Measurements from ENCODE around the gene CSPG5.

CSPG5 gene

DNA sequence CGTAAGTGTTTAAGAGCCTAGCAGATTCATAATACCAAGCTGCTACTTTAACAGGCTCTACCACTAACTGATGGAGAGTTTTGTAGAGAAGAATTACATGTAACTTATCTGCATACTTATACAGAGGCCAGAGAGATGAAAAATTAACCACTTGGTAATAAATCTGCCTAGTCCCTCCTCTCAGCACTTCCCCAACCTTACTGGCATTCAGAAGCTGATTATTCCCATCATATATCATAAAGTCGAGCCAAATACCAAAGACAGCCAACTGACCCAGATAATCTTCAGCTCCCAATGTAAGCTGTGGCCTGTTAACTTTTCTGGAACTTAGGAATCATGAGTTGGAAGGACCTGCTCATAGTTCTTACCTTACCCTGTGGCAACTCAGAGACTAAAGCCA is 25.5 kb upstream of the CSPG5 start:
- TF ChIP-seq, protein P1, sequence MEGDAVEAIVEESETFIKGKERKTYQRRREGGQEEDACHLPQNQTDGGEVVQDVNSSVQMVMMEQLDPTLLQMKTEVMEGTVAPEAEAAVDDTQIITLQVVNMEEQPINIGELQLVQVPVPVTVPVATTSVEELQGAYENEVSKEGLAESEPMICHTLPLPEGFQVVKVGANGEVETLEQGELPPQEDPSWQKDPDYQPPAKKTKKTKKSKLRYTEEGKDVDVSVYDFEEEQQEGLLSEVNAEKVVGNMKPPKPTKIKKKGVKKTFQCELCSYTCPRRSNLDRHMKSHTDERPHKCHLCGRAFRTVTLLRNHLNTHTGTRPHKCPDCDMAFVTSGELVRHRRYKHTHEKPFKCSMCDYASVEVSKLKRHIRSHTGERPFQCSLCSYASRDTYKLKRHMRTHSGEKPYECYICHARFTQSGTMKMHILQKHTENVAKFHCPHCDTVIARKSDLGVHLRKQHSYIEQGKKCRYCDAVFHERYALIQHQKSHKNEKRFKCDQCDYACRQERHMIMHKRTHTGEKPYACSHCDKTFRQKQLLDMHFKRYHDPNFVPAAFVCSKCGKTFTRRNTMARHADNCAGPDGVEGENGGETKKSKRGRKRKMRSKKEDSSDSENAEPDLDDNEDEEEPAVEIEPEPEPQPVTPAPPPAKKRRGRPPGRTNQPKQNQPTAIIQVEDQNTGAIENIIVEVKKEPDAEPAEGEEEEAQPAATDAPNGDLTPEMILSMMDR (conservative IDR thresholded peaks at IDR 0.05; ENCODE audit: low read depth, low read length) = no peak
- H3K4me3 ChIP-seq (ENCODE audit: low read depth, low read length) = no peak overlapping the region
- no peak for DNase-seq (ENCODE audit: low read depth)

DNA sequence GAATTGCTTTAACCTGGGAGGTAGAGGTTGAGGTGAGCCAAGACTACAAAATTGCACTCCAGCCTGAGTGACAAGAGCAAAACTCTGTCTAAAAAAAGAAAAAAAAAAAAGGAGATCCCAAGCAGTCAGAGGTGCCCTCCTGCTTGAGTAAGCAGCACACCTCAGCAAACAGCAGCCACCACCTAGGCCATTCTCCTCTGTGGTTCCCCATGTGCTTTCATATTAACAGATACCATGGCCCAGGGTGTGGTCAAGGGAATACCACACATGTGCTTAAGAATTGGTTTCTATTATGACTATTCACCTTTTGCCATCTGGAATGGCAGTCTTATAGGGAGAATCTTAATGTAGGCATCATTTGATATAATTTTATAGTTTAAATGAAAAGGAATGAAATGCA is 24.7 kb upstream of the CSPG5 start:
- no peak overlapping the region for H3K4me3 ChIP-seq (ENCODE audit: low read depth, low read length)
- DNase-seq (ENCODE audit: low read depth) = no peak
- TF ChIP-seq, protein P1 (conservative IDR thresholded peaks at IDR 0.05; ENCODE audit: low read depth, low read length) = no peak

DNA sequence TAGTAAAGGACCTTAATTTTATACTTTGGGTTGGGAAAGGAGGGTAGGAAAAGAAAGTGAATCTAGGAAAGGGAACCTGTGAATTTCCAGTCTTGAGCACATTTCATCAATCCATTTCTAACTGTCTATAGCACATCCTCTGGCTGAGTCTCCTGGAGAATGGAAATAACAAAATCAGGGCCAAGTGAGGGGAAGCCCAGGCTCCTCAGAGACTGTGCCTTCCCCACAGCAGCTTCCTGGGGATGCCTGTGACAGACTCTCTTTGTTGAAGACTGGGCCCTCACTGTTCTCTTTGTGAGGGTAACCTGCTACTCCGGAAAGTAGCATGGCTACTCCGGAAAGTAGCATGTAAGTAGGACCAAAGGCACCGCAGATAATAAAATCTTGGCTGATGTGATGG is 22.6 kb upstream of the CSPG5 start:
- H3K4me3 ChIP-seq (ENCODE audit: low read depth, low read length) = no peak overlapping the region
- TF ChIP-seq, protein P1 (conservative IDR thresholded peaks at IDR 0.05; ENCODE audit: low read depth, low read length) = no peak
- DNase-seq (ENCODE audit: low read depth) = no peak

DNA sequence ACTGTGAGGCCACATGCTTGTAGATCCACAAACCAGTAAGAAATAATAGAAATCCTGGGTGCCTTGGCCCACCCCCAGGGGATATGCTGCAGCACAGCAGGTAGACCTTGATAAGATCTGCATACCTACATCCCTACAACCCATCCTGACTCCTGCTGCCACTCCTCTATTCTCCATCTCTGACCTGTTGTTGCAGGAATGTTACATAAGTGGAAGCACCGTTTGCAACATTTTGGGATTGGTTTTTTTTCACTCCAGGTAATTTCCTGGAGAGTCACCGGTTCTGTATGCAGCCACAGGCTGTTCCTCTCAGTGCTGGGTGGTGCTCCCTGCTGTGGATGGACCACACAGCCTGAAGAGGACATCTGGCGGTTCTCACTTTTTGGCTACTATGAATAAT is 16.1 kb upstream of the CSPG5 start:
- DNase-seq (ENCODE audit: low read depth) = no peak
- H3K4me3 ChIP-seq (ENCODE audit: low read depth, low read length) = no peak overlapping the region
- TF ChIP-seq, protein P1 (conservative IDR thresholded peaks at IDR 0.05; ENCODE audit: low read depth, low read length) = no peak

DNA sequence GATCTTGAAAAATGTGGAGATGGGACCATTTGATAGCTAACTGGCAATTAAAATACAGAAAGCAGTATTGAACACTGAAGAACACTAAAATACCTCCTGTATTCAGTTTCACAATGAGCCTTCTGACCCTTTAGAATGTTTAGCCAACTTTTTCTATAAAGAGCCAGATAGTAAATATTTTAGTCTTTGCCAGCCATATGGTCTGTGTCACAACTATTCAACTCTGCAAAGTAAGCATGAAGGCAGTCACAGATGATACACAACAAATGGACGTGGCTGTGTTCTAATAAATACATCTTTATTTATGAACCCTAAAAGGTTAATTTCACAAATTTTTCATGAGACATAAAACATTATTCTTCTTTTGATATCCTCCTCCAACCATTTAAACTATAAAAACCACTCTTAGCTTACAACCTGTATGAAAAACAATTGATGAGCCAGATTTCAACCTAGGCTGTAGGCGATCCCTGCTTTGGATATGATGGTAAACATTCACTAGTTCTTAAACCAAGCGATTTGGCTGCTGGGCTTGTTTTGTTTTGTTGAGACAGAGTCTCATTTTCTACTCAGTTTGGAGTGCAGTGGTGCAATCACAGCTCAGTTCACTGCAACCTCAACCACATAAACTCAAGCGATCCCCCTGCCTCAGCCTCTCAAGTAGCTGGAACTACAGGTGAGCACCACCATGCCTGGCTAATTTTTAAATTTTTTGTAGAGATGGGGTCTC is 13.6 kb upstream of the CSPG5 start:
- TF ChIP-seq, protein P1 (conservative IDR thresholded peaks at IDR 0.05; ENCODE audit: low read depth, low read length) = no peak

DNA sequence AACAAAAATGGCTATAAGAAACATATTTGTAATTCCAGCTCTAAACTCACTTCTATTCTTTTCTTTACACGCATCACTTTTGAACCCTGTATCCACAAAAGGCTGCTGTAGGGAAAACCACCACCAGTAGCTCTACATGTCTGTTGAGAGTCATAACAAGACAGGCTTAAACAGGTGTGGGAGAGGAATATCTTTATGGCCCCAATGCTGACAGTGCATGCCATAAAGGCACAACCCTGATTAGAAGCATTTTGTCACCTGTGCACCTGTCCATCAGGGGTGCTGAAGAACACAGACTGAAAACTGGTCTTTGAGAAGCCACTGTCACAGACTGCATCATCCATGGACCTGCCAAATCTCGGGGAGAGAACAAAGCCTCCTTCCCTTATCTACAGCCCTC is 11.6 kb upstream of the CSPG5 start:
- TF ChIP-seq, protein P1 (conservative IDR thresholded peaks at IDR 0.05; ENCODE audit: low read depth, low read length) = no peak
- DNase-seq (ENCODE audit: low read depth) = no peak
- no peak overlapping the region for H3K4me3 ChIP-seq (ENCODE audit: low read depth, low read length)

More for the DNA sequence above, 13.6 kb upstream of the CSPG5 start:
- no peak overlapping the region for H3K4me3 ChIP-seq (ENCODE audit: low read depth, low read length)
- DNase-seq (ENCODE audit: low read depth) = no peak

DNA sequence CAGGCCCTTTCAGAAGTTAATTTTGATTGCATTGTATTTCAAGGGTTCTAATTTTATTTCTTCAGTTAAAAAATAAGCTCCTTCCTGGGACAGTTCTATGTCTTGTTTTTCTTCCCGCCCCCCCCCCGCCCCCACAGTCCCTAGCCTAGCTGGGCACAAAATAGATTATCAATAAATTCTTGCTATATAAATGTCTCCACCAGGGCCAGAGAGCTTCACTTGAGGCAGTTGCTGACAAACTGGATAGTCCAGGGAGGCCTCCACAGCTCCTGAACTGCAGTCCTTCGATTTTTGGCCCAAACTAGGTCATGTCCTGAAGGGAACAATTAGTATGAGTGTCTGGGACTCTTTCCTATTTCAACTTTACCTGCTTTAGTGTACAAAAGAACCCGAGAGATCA is 9.9 kb upstream of the CSPG5 start:
- no peak for DNase-seq (ENCODE audit: low read depth)
- no peak overlapping the region for H3K4me3 ChIP-seq (ENCODE audit: low read depth, low read length)
- TF ChIP-seq, protein P1 (conservative IDR thresholded peaks at IDR 0.05; ENCODE audit: low read depth, low read length) = no peak
